ENCODE results near the gene KATNBL1.

DNA sequence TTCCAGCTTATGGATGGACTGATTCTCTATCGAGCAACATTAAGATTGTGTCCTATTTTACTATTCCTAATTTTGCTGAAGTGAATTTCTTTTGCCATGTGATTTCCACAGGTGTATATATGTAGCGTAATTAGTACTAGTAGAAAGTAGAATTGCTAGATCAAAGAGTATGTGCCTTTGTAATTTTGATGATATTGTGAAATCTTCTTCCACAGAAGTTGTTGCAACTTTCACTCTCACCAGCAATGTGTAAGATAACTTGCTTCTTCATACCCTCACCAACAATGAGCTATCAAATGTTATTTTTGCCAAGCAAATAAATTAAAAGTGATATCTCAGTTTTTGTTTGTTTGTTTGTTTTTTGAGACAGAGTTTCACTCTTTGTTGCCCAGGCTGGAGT is 102.6 kb downstream of the KATNBL1 start:
- TF ChIP-seq, protein P1, sequence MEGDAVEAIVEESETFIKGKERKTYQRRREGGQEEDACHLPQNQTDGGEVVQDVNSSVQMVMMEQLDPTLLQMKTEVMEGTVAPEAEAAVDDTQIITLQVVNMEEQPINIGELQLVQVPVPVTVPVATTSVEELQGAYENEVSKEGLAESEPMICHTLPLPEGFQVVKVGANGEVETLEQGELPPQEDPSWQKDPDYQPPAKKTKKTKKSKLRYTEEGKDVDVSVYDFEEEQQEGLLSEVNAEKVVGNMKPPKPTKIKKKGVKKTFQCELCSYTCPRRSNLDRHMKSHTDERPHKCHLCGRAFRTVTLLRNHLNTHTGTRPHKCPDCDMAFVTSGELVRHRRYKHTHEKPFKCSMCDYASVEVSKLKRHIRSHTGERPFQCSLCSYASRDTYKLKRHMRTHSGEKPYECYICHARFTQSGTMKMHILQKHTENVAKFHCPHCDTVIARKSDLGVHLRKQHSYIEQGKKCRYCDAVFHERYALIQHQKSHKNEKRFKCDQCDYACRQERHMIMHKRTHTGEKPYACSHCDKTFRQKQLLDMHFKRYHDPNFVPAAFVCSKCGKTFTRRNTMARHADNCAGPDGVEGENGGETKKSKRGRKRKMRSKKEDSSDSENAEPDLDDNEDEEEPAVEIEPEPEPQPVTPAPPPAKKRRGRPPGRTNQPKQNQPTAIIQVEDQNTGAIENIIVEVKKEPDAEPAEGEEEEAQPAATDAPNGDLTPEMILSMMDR (IDR thresholded peaks at IDR 0.05), result no peak
- TF ChIP-seq EP300 (IDR thresholded peaks at IDR 0.05) (no peak), POLR2A (IDR thresholded peaks at IDR 0.05) (no peak)

Measured in stomach (tissue), 4 donors.